Stomach (tissue), 9 donors: ENCODE data around the gene CDC27. TPM values are rescaled to one million over a fixed set of nuclear protein-coding genes. Genes with fewer than 3 reads are reported as not detected.

Experiments
- DNase-seq, 2 donors: peaks; one replicate each; pipeline versions ENCODE4 v3.0.0 to v3.0.0-alpha.2; 2013 to 2019
- H3K27ac ChIP-seq, 5 donors: fragments of 200-600 bp in 4 of 5; sonication (generic) in 4 of 5; one replicate each; pipeline ENCODE4 v1.5.1; 2013 to 2019; ENCODE audit warnings: mild to moderate bottlenecking in 1 of 5, moderate library complexity in 1 of 5
- H3K27me3 ChIP-seq, 3 donors: fragments of 200-600 bp; sonication (generic); one replicate each; pipeline ENCODE4 v1.5.1; 2017 to 2019; ENCODE audit warnings: mixed run types in 1 of 3
- H3K36me3 ChIP-seq, 4 donors: fragments of 200-600 bp; sonication (generic); 1 replicate in 3 of 4; 2 replicates in 1 of 4; pipeline ENCODE4 v1.5.1; 2016 to 2019
- H3K4me1 ChIP-seq, 4 donors: fragments of 200-600 bp; sonication (generic); one replicate each; pipeline ENCODE4 v1.5.1; 2016 to 2019
- H3K4me3 ChIP-seq, 4 donors: fragments of 200-600 bp; sonication (generic) in 3 of 4; one replicate each; pipeline ENCODE4 v1.5.1; 2016 to 2019; ENCODE audit warnings: mild to moderate bottlenecking in 1 of 4
- H3K9me3 ChIP-seq, 4 donors: fragments of 200-600 bp; sonication (generic); one replicate each; pipeline ENCODE4 v1.5.1; 2016 to 2019
- CTCF ChIP-seq, 7 experiments: fragments of 450-650 bp in 4 of 7; fragments of 200-600 bp in 3 of 7; sonication (generic) in 3 of 7; IDR thresholded peaks; one replicate each; pipeline ENCODE4 v1.5.1; 2016 to 2019; ENCODE audit warnings: antibody characterized with exemption in 7 of 7, control low read depth in 2 of 7, mild to moderate bottlenecking in 1 of 7
- EP300 ChIP-seq: sonication (generic); formaldehyde crosslinking; IDR thresholded peaks from one replicate; pipeline ENCODE4 v1.6.1; 2017; ENCODE audit warnings: antibody characterized with exemption
- POLR2A ChIP-seq, 4 donors: fragments of 450-650 bp; IDR thresholded peaks; one replicate each; pipeline ENCODE4 v1.6.1; 2016; ENCODE audit warnings: antibody characterized with exemption in 4 of 4, control low read depth in 2 of 4, mild to moderate bottlenecking in 1 of 4, moderate library complexity in 1 of 4
- POLR2AphosphoS5 ChIP-seq, 3 donors: sonication (generic); formaldehyde crosslinking; IDR thresholded peaks; one replicate each; pipeline ENCODE4 v1.6.1; 2016; ENCODE audit warnings: antibody characterized with exemption in 3 of 3
- WGBS, 5 donors: extraction: QIAGEN DNeasy Blood & Tissue Kit in 3 of 5; methylation state at CpG; one replicate each; pipeline versions ENCODE4 v1.1.5 to v1.1.7; 2013 to 2018; 5-methylcytosine and 5-hydroxymethylcytosine counted together
- intact Hi-C: fragments of 100-400 bp; cut with DNase I; formaldehyde crosslinking; loops from one replicate; pipeline ENCODE4 v1.15.1; 2023; ENCODE audit warnings: low total_unique reads
- polyA plus RNA-seq, 3 donors: library from polyadenylated mRNA; stranded (reverse); fragments of 200-250 nt; gene quantifications; one replicate each; pipeline ENCODE4 v1.2.3, GENCODE V29; 2013
- total RNA-seq, 5 donors: library from RNA; depleted of rRNA; stranded (reverse); fragments of >200 nt; gene quantifications; one replicate each; pipeline versions ENCODE4 v1.1.0 to v1.2.3, GENCODE V29; 2014 to 2016
- donor health status: healthy with polysubstance abuse.
- donor health status: Bipolar disorder and iron deficiency.
- donor health status: healthy.

The CDC27 gene
- total and polyA plus RNA-seq, 8 donors: 3.2 to 104 (median 17.1) TPM

GRCh38 chr17:47230864-47231263, 41.8 kb upstream of the CDC27 start:
- Histone ChIP-seq H3K27me3 (no peaks in the 10 kb centered on the region), H3K9me3 (no peaks in the 10 kb centered on the region), H3K36me3 (no peaks in the 10 kb centered on the region), H3K4me1 (peaks cover 6 to 27% (median 18%) of the 10 kb centered on the region in 4 donors), H3K4me3 (no peak overlapping the region), H3K27ac (peak overlapping the region in 2 of 5 donors; percentile 10 to 72)
- WGBS, 5 donors: 84 to 88% (median 86%) methylated on average over 10 of the region's 10 CpGs
- no peak for TF ChIP-seq EP300
- TF ChIP-seq POLR2A (IDR thresholded peaks at IDR 0.05): no peak
- no peak for TF ChIP-seq CTCF (IDR thresholded peaks at IDR 0.05)
- TF ChIP-seq POLR2AphosphoS5 (IDR thresholded peaks at IDR 0.05): no peak
- intact Hi-C loops: no loop called here
- no peak for DNase-seq

GRCh38 chr17:47229535-47230443, 40.7 kb upstream of the CDC27 start:
- TF ChIP-seq EP300 (no peak), POLR2AphosphoS5 (IDR thresholded peaks at IDR 0.05) (peak; percentile 52 to 91 (median 77)), POLR2A (IDR thresholded peaks at IDR 0.05) (no peak), CTCF (IDR thresholded peaks at IDR 0.05) (peak in 6 of 7 experiments; percentile 48 to 99 (median 98))
- Histone ChIP-seq H3K4me3 (peak overlapping the region; percentile 12 to 28 (median 20)), H3K4me1 (peaks cover 11 to 38% (median 28%) of the 10 kb centered on the region in 4 donors), H3K9me3 (no peaks in the 10 kb centered on the region), H3K27me3 (no peaks in the 10 kb centered on the region), H3K27ac (peak overlapping the region in 4 of 5 donors; percentile 10 to 72 (median 46)), H3K36me3 (no peaks in the 10 kb centered on the region)
- 8 to 11% (median 10%) methylated on average over 22 of the region's 22 CpGs for WGBS, 5 donors
- intact Hi-C loops: no loop called here
- DNase-seq: peak; percentile 85 to 96

- no peak overlapping the region for H3K27ac ChIP-seq
- H3K4me1 ChIP-seq: peaks cover 27 to 55% (median 46%) of the 10 kb centered on the region in 4 donors
- 82 to 96% (median 89%) methylated on average over 2 of the region's 2 CpGs for WGBS, 5 donors
- TF ChIP-seq POLR2A (IDR thresholded peaks at IDR 0.05): no peak
- TF ChIP-seq POLR2AphosphoS5 (IDR thresholded peaks at IDR 0.05): no peak
- TF ChIP-seq EP300: no peak
- TF ChIP-seq CTCF (IDR thresholded peaks at IDR 0.05): no peak
- no peak overlapping the region for H3K4me3 ChIP-seq
- no peaks in the 10 kb centered on the region for H3K27me3 ChIP-seq
- intact Hi-C loops: no loop called here
- DNase-seq: no peak
- H3K36me3 ChIP-seq: no peaks in the 10 kb centered on the region
- no peaks in the 10 kb centered on the region for H3K9me3 ChIP-seq
These were observed 38.8 kb upstream of the CDC27 start for GRCh38 chr17:47227862-47228261.

- H3K4me1 ChIP-seq: peaks cover 34 to 58% (median 48%) of the 10 kb centered on the region in 4 donors
- H3K4me3 ChIP-seq: no peak overlapping the region
- peak overlapping the region; percentile 44 to 91 (median 81) for H3K27ac ChIP-seq
- 85 to 96% (median 94%) methylated on average over 2 of the region's 2 CpGs for WGBS, 5 donors
- no peak for DNase-seq
- TF ChIP-seq CTCF (IDR thresholded peaks at IDR 0.05): no peak
- no peak for TF ChIP-seq EP300
- no peak for TF ChIP-seq POLR2A (IDR thresholded peaks at IDR 0.05)
- TF ChIP-seq POLR2AphosphoS5 (IDR thresholded peaks at IDR 0.05): no peak
- H3K36me3 ChIP-seq: no peaks in the 10 kb centered on the region
- H3K27me3 ChIP-seq: no peaks in the 10 kb centered on the region
- no peaks in the 10 kb centered on the region for H3K9me3 ChIP-seq
- intact Hi-C loops: no loop called here
These were observed 37.0 kb upstream of the CDC27 start for GRCh38 chr17:47225911-47226688.
